Liver (tissue), 9 donors: ENCODE data around the gene RGS17. TPM values are rescaled to one million over a fixed set of nuclear protein-coding genes. Genes with fewer than 3 reads are reported as not detected.

Experiments
- DNase-seq: peaks from one replicate; pipeline ENCODE4 v3.0.0-alpha.2; 2017; ENCODE audit warnings: low spot score
- H3K27ac ChIP-seq, 2 donors: one replicate each; pipeline ENCODE4 v1.7.0; 2013; ENCODE audit warnings: inconsistent platforms in 2 of 2, low read length in 2 of 2, control low read depth in 1 of 2, low read depth in 1 of 2, mild to moderate bottlenecking in 1 of 2
- H3K27me3 ChIP-seq, 4 donors: one replicate each; pipeline versions ENCODE4 v1.6.1 to v1.7.0; 2013; ENCODE audit warnings: low read length in 3 of 4, inconsistent platforms in 1 of 4, mild to moderate bottlenecking in 1 of 4, moderate library complexity in 1 of 4; ENCODE audit not compliant: control insufficient read depth in 4 of 4, insufficient read depth in 4 of 4
- H3K36me3 ChIP-seq, 4 donors: one replicate each; pipeline versions ENCODE4 v1.6.1 to v1.7.0; 2013; ENCODE audit warnings: low read length in 3 of 4, mild to moderate bottlenecking in 3 of 4, low read depth in 1 of 4, moderate library complexity in 1 of 4; ENCODE audit not compliant: control insufficient read depth in 4 of 4, insufficient read depth in 3 of 4
- H3K4me1 ChIP-seq, 4 donors: one replicate each; pipeline versions ENCODE4 v1.6.1 to v1.7.0; 2013; ENCODE audit warnings: low read length in 3 of 4, mild to moderate bottlenecking in 3 of 4, moderate library complexity in 1 of 4; ENCODE audit not compliant: control insufficient read depth in 4 of 4, insufficient read depth in 4 of 4
- H3K4me3 ChIP-seq, 3 donors: one replicate each; pipeline versions ENCODE4 v1.6.1 to v1.7.0; 2013; ENCODE audit warnings: low read length in 3 of 3, control low read depth in 1 of 3, low read depth in 1 of 3, mild to moderate bottlenecking in 1 of 3
- H3K9ac ChIP-seq, 2 donors: one replicate each; pipeline ENCODE4 v1.7.0; 2013; ENCODE audit warnings: low read length in 2 of 2, mild to moderate bottlenecking in 2 of 2, moderate library complexity in 2 of 2, control low read depth in 1 of 2, low read depth in 1 of 2
- H3K9me3 ChIP-seq, 4 donors: one replicate each; pipeline versions ENCODE4 v1.6.1 to v1.7.0; 2013; ENCODE audit warnings: low read length in 3 of 4; ENCODE audit not compliant: control insufficient read depth in 4 of 4
- ATF3 ChIP-seq: IDR thresholded peaks from 2 replicates; pipeline ENCODE4 v1.6.1; 2016; ENCODE audit warnings: antibody characterized with exemption
- CTCF ChIP-seq: fragments of 150-350 bp; IDR thresholded peaks from 2 replicates; pipeline ENCODE4 v1.5.1; 2017; ENCODE audit warnings: improper control_type of control experiment, low read depth, low read length; ENCODE audit not compliant: missing input control
- EGR1 ChIP-seq, 2 donors: IDR thresholded peaks; 2 replicates each; pipeline ENCODE4 v1.6.1; 2016 to 2018; ENCODE audit warnings: antibody characterized with exemption in 2 of 2, low read depth in 2 of 2
- FOXA1 ChIP-seq: IDR thresholded peaks from 2 replicates; pipeline ENCODE4 v1.6.1; 2016; ENCODE audit warnings: antibody characterized with exemption
- FOXA2 ChIP-seq: IDR thresholded peaks from 2 replicates; pipeline ENCODE4 v1.6.1; 2016; ENCODE audit warnings: antibody characterized with exemption
- GABPA ChIP-seq, 2 donors: IDR thresholded peaks in 1 of 2; conservative IDR thresholded peaks in 1 of 2; 2 replicates each; pipeline ENCODE4 v1.6.1; 2016; ENCODE audit warnings: antibody characterized with exemption in 2 of 2, mild to moderate bottlenecking in 1 of 2, moderate library complexity in 1 of 2
- HNF4A ChIP-seq, 2 donors: conservative IDR thresholded peaks; 2 replicates each; pipeline ENCODE4 v1.6.1; 2016; ENCODE audit warnings: antibody characterized with exemption in 2 of 2, mild to moderate bottlenecking in 2 of 2
- HNF4G ChIP-seq: IDR thresholded peaks from 2 replicates; pipeline ENCODE4 v1.6.1; 2016; ENCODE audit warnings: antibody characterized with exemption
- JUND ChIP-seq, 2 donors: IDR thresholded peaks; 2 replicates each; pipeline ENCODE4 v1.6.1; 2016; ENCODE audit warnings: antibody characterized with exemption in 2 of 2
- RAD21 ChIP-seq, 2 donors: IDR thresholded peaks; 2 replicates each; pipeline ENCODE4 v1.6.1; 2016; ENCODE audit warnings: antibody characterized with exemption in 2 of 2, mild to moderate bottlenecking in 2 of 2
- REST ChIP-seq: IDR thresholded peaks from 2 replicates; pipeline ENCODE4 v1.6.1; 2016; ENCODE audit warnings: antibody characterized with exemption, mild to moderate bottlenecking
- TAF1 ChIP-seq: conservative IDR thresholded peaks from 2 replicates; pipeline ENCODE4 v1.6.1; 2016; ENCODE audit warnings: antibody characterized with exemption, mild to moderate bottlenecking
- YY1 ChIP-seq: IDR thresholded peaks from 2 replicates; pipeline ENCODE4 v1.6.1; 2016; ENCODE audit warnings: antibody characterized with exemption, mild to moderate bottlenecking
- WGBS: extraction: QIAGEN DNeasy Blood & Tissue Kit; methylation state at CpG from one replicate; pipeline ENCODE4 v1.1.7; 2013; 5-methylcytosine and 5-hydroxymethylcytosine counted together
- polyA plus RNA-seq, 2 donors: library from polyadenylated mRNA; stranded (reverse) in 1 of 2; unstranded in 1 of 2; fragments of 200-250 nt in 1 of 2; fragments of >200 nt in 1 of 2; fragmentation: Nextera tagmentation in 1 of 2; extraction: Ambion mirVana in 1 of 2; gene quantifications; one replicate each; pipeline versions ENCODE4 v1.2.1 to v1.2.3, GENCODE V29; 2013 to 2015
- total RNA-seq, 2 donors: library from RNA; depleted of rRNA; stranded (reverse); fragments of >200 nt; gene quantifications; one replicate each; pipeline ENCODE4 v1.2.3, GENCODE V29; 2014
- TF ChIP-seq, protein P1 (sequence below): IDR thresholded peaks from 2 replicates; pipeline ENCODE4 v1.6.1; 2016; ENCODE audit warnings: antibody characterized with exemption
- donor health status: healthy.
- donor health status: healthy.
- donor health status: healthy.
- donor health status: healthy.
- donor health status: healthy.

RGS17 gene
- total and polyA plus RNA-seq, 4 donors, result under 0.01 to 0.09 (median 0.03) TPM

DNA sequence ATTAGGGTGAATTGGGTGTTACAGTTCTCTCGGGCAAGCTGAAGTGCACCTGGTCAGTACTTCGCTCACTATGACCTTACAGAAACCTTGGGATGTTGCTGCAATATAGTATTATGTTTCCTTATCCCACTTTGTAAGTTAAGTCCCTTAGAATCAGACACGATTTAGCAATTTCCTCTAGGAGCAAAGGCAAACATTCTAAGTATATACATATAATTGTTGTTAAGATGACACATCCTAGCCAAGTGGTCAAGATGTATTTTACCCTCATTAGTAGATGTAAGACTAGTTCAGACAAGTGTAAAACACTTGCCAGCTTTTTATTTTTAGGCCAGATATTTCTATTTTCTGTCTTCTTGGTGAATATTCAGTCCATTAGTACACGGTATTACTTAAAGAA is 31.1 kb upstream of the RGS17 start:
- Histone ChIP-seq H3K27me3 (no peaks in the 10 kb centered on the region), H3K9ac (no peak overlapping the region), H3K4me3 (no peak overlapping the region), H3K36me3 (no peaks in the 10 kb centered on the region), H3K4me1 (no peaks in the 10 kb centered on the region), H3K9me3 (peaks cover 0 to 4% (median 0%) of the 10 kb centered on the region in 4 donors), H3K27ac (no peak overlapping the region)
- 63% methylated on average over 4 of the region's 4 CpGs for WGBS
- DNase-seq, result no peak
- TF ChIP-seq HNF4A (conservative IDR thresholded peaks at IDR 0.05) (no peak), GABPA (IDR thresholded peaks at IDR 0.05 in 1 of 2, conservative IDR thresholded peaks at IDR 0.05 in 1 of 2) (no peak), HNF4G (no peak), FOXA1 (no peak), JUND (IDR thresholded peaks at IDR 0.05) (no peak), ATF3 (no peak), CTCF (no peak), EGR1 (IDR thresholded peaks at IDR 0.05; ENCODE audit: low read depth in 2 of 2) (no peak), FOXA2 (no peak), RAD21 (IDR thresholded peaks at IDR 0.05) (no peak)
- TF ChIP-seq, protein P1, sequence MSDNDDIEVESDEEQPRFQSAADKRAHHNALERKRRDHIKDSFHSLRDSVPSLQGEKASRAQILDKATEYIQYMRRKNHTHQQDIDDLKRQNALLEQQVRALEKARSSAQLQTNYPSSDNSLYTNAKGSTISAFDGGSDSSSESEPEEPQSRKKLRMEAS, result no peak

DNA sequence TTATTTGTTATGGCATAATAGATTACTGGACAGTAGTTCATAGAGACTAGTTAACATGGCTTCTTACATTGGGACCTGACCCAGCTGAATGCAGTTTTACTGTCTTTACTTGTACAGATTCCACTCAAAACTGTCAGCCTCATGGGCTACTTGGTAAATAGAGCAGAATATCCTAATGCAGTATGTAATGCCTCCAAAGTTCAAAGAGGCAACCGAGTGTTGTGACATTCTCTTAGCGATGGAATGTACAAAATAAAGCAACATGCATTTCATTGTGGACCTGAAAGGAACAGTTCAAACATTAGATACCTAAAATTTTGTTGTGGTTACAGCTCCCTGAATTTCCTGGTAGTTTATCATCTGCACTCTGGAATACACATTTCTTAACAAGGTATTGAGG is 29.1 kb upstream of the RGS17 start:
- Histone ChIP-seq H3K9me3 (peaks cover 0 to 4% (median 0%) of the 10 kb centered on the region in 4 donors), H3K4me3 (no peak overlapping the region), H3K4me1 (no peaks in the 10 kb centered on the region), H3K27ac (no peak overlapping the region), H3K27me3 (no peaks in the 10 kb centered on the region), H3K36me3 (no peaks in the 10 kb centered on the region), H3K9ac (no peak overlapping the region)
- WGBS, result 72% methylated on average over 2 of the region's 2 CpGs
- no peak for DNase-seq
- TF ChIP-seq TAF1 (no peak), REST (no peak), FOXA2 (no peak), YY1 (no peak)
